ENCODE data around the gene SIRT2.

The SIRT2 gene

GRCh38 chr19:38846097-38846496, 53.3 kb downstream of the SIRT2 start:
- TF ChIP-seq Cebpa-rat (IDR thresholded peaks at IDR 0.05): no peak
- Histone ChIP-seq H3K4me3 (no peak overlapping the region), H3K27me3 (no peaks in the 10 kb centered on the region), H4K20me1 (peaks cover 81% of the 10 kb centered on the region), H3K9me3 (no peaks in the 10 kb centered on the region), H3K4me1 (peaks cover 81% of the 10 kb centered on the region), H3K27ac (no peak overlapping the region), H3K4me2 (peak overlapping the region; percentile 36; the same call in 1 of the 2 replicates), H3K9ac (peak overlapping the region; percentile 36; the same call in 1 of the 2 replicates), H3K36me3 (peaks cover 77% of the 10 kb centered on the region)

- Histone ChIP-seq H3K27me3 (no peaks in the 10 kb centered on the region), H4K20me1 (peaks cover 87% of the 10 kb centered on the region), H3K4me3 (no peak overlapping the region), H3K27ac (no peak overlapping the region; the same call in 1 of the 2 replicates), H3K4me1 (peaks cover 83% of the 10 kb centered on the region), H3K9ac (peak overlapping the region; percentile 36), H3K9me3 (no peaks in the 10 kb centered on the region), H3K4me2 (peak overlapping the region; percentile 36; the same call in 1 of the 2 replicates), H3K36me3 (peaks cover 83% of the 10 kb centered on the region)
- TF ChIP-seq Cebpa-rat (IDR thresholded peaks at IDR 0.05): no peak
Observed at GRCh38 chr19:38845374-38846024, 53.9 kb downstream of the SIRT2 start.

GRCh38 chr19:38844093-38844686, 55.2 kb downstream of the SIRT2 start:
- Histone ChIP-seq H3K9ac (peak overlapping the region; percentile 42), H3K36me3 (peaks cover 96% of the 10 kb centered on the region), H3K4me2 (peak overlapping the region; percentile 76), H4K20me1 (peaks cover 100% of the 10 kb centered on the region), H3K9me3 (no peaks in the 10 kb centered on the region), H3K27ac (no peak overlapping the region), H3K4me1 (peaks cover 86% of the 10 kb centered on the region), H3K4me3 (no peak overlapping the region; the same call in 1 of the 2 replicates), H3K27me3 (no peaks in the 10 kb centered on the region)
- no peak for TF ChIP-seq Cebpa-rat (IDR thresholded peaks at IDR 0.05)

GRCh38 chr19:38843175-38843758, 56.2 kb downstream of the SIRT2 start:
- Histone ChIP-seq H3K4me1 (peaks cover 80% of the 10 kb centered on the region), H3K9ac (peak overlapping the region; percentile 42), H4K20me1 (peaks cover 100% of the 10 kb centered on the region), H3K4me3 (peak overlapping the region; percentile 42; the same call in 1 of the 2 replicates), H3K36me3 (peaks cover 100% of the 10 kb centered on the region), H3K9me3 (no peaks in the 10 kb centered on the region), H3K27ac (peak overlapping the region; percentile 54), H3K4me2 (peak overlapping the region; percentile 76), H3K27me3 (no peaks in the 10 kb centered on the region)
- no peak for TF ChIP-seq Cebpa-rat (IDR thresholded peaks at IDR 0.05)

- Histone ChIP-seq H3K36me3 (peaks cover 100% of the 10 kb centered on the region), H3K27ac (peak overlapping the region; percentile 54), H3K4me2 (peak overlapping the region; percentile 76)
Observed at GRCh38 chr19:38842439-38843174, 56.8 kb downstream of the SIRT2 start.

GRCh38 chr19:38841787-38842438, 57.5 kb downstream of the SIRT2 start:
- peak overlapping the region; percentile 42; the same call in 1 of the 2 replicates for H3K4me3 ChIP-seq
- no peaks in the 10 kb centered on the region for H3K9me3 ChIP-seq
- peak overlapping the region; percentile 54 for H3K27ac ChIP-seq
- H3K4me1 ChIP-seq: peaks cover 67% of the 10 kb centered on the region
- H3K27me3 ChIP-seq: no peaks in the 10 kb centered on the region
- no peak for TF ChIP-seq Cebpa-rat (IDR thresholded peaks at IDR 0.05)
- H3K4me2 ChIP-seq: peak overlapping the region; percentile 76
- peaks cover 100% of the 10 kb centered on the region for H4K20me1 ChIP-seq
- peak overlapping the region; percentile 42; the same call in 1 of the 2 replicates for H3K9ac ChIP-seq
- H3K36me3 ChIP-seq: peaks cover 100% of the 10 kb centered on the region

More at GRCh38 chr19:38842439-38843174, 56.8 kb downstream of the SIRT2 start:
- no peak for TF ChIP-seq Cebpa-rat (IDR thresholded peaks at IDR 0.05)
- H3K4me3 ChIP-seq: peak overlapping the region; percentile 42
- H4K20me1 ChIP-seq: peaks cover 100% of the 10 kb centered on the region
- H3K27me3 ChIP-seq: no peaks in the 10 kb centered on the region
- peaks cover 74% of the 10 kb centered on the region for H3K4me1 ChIP-seq
- H3K9ac ChIP-seq: peak overlapping the region; percentile 42
- no peaks in the 10 kb centered on the region for H3K9me3 ChIP-seq

GRCh38 chr19:38841180-38841766, 58.1 kb downstream of the SIRT2 start:
- Histone ChIP-seq H3K4me3 (no peak overlapping the region), H3K36me3 (peaks cover 100% of the 10 kb centered on the region), H3K27ac (0 out of 2 replicates have a peak overlapping the region, but pooled peaks have one; percentile 54), H3K9me3 (no peaks in the 10 kb centered on the region), H3K4me2 (no peak overlapping the region; the same call in 1 of the 2 replicates), H4K20me1 (peaks cover 100% of the 10 kb centered on the region), H3K4me1 (peaks cover 60% of the 10 kb centered on the region), H3K27me3 (no peaks in the 10 kb centered on the region), H3K9ac (no peak overlapping the region; the same call in 1 of the 2 replicates)
- no peak for TF ChIP-seq Cebpa-rat (IDR thresholded peaks at IDR 0.05)

GRCh38 chr19:38840583-38840968, 58.8 kb downstream of the SIRT2 start:
- Histone ChIP-seq H3K27me3 (no peaks in the 10 kb centered on the region), H3K9ac (no peak overlapping the region; the same call in 1 of the 2 replicates), H3K27ac (no peak overlapping the region), H4K20me1 (peaks cover 100% of the 10 kb centered on the region), H3K9me3 (no peaks in the 10 kb centered on the region), H3K4me2 (no peak overlapping the region), H3K4me1 (peaks cover 53% of the 10 kb centered on the region), H3K4me3 (no peak overlapping the region), H3K36me3 (peaks cover 100% of the 10 kb centered on the region)
- no peak for TF ChIP-seq Cebpa-rat (IDR thresholded peaks at IDR 0.05)

Measured in BLaER1 (cell line).